GM06990 (cell line): ENCODE results near the gene MAP3K5.

ENCODE experiments used
- DNase-seq: peaks from one replicate; pipeline ENCODE4 v3.0.0-alpha.2; 2011; ENCODE audit not compliant: insufficient read length; ENCODE audit errors: extremely low read depth
- H3K27me3 ChIP-seq: replicated peaks from 2 replicates; pipeline ENCODE4 v1.6.0; 2011; ENCODE audit warnings: low read length; ENCODE audit not compliant: control insufficient read depth, insufficient read depth
- H3K36me3 ChIP-seq: 2 replicates; pipeline ENCODE4 v1.5.1; 2011; ENCODE audit warnings: low read length; ENCODE audit not compliant: control insufficient read depth, insufficient read depth
- H3K4me3 ChIP-seq: replicated peaks from 2 replicates; pipeline ENCODE4 v1.5.1; 2011; ENCODE audit warnings: low read depth, mild to moderate bottlenecking, control low read depth, low read length
- CTCF ChIP-seq: IDR thresholded peaks from 2 replicates; pipeline ENCODE4 v1.5.1; 2011; ENCODE audit warnings: low read length, control low read depth, mild to moderate bottlenecking, inconsistent platforms; ENCODE audit not compliant: insufficient read depth, poor library complexity, severe bottlenecking

Gene MAP3K5

GRCh38 chr6:136549300-136550044 is 242.8 kb downstream of the MAP3K5 start:
- H3K36me3 ChIP-seq, result no peaks in the 10 kb centered on the region
- DNase-seq, result peak; percentile 11
- H3K27me3 ChIP-seq, result no peaks in the 10 kb centered on the region; the same call in 1 of the 2 replicates
- no peak for TF ChIP-seq CTCF
- H3K4me3 ChIP-seq, result peak overlapping the region; percentile 61

- DNase-seq, result no peak
- Histone ChIP-seq H3K36me3 (no peaks in the 10 kb centered on the region), H3K4me3 (no peak overlapping the region), H3K27me3 (no peaks in the 10 kb centered on the region; the same call in 1 of the 2 replicates)
- TF ChIP-seq CTCF, result no peak
Measured at GRCh38 chr6:136548582-136549299, 243.5 kb downstream of the MAP3K5 start.

GRCh38 chr6:136547871-136548270 is 244.4 kb downstream of the MAP3K5 start:
- TF ChIP-seq CTCF, result no peak
- no peak overlapping the region for H3K4me3 ChIP-seq
- H3K27me3 ChIP-seq, result no peaks in the 10 kb centered on the region; the same call in 1 of the 2 replicates
- no peak for DNase-seq
- no peaks in the 10 kb centered on the region for H3K36me3 ChIP-seq

DNA sequence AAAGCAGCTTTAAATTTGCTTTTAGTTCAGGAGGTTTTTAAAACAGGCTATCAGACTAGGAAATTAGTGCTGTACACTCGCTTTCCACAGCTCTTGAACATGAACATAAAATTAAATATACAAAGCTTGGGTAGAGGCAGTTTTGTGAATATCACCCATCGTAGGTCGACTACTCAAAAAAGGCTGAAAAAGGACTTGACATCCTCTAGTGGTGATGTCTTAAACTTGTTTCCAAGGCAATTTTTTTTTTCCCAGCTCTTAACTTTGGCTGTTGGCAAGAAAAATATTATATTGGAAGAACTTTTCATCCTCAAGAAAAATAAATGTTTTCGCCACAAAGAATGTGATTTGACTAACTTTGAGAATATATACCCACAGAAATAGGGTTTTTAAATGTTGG is 244.9 kb downstream of the MAP3K5 start:
- no peak for DNase-seq
- no peaks in the 10 kb centered on the region; the same call in 1 of the 2 replicates for H3K27me3 ChIP-seq
- no peak overlapping the region for H3K4me3 ChIP-seq
- peak; percentile 56 for TF ChIP-seq CTCF
- H3K36me3 ChIP-seq, result no peaks in the 10 kb centered on the region

DNA sequence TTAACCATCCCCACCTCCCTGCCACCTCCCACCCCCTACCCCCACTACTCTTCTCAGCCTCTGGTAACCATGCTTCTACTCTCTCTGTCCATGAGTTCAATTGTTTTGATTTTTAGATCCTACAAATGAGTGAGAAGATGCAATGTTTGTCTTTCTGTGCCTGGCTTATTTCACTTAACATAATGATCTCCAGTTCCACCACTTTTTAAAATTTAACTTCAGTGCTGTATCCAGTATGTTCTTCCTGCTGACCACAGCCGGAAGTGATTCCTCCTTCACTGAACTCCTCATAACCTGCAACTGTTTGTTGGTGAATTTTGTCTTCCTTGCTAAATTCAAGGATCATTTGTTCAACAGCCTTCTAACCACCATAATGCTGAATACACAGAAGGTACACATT is 245.9 kb downstream of the MAP3K5 start:
- TF ChIP-seq CTCF, result no peak
- Histone ChIP-seq H3K27me3 (no peaks in the 10 kb centered on the region; the same call in 1 of the 2 replicates), H3K36me3 (no peaks in the 10 kb centered on the region), H3K4me3 (no peak overlapping the region)
- no peak for DNase-seq
